Measurements from ENCODE around the gene DOCK4.

Gene DOCK4

DNA sequence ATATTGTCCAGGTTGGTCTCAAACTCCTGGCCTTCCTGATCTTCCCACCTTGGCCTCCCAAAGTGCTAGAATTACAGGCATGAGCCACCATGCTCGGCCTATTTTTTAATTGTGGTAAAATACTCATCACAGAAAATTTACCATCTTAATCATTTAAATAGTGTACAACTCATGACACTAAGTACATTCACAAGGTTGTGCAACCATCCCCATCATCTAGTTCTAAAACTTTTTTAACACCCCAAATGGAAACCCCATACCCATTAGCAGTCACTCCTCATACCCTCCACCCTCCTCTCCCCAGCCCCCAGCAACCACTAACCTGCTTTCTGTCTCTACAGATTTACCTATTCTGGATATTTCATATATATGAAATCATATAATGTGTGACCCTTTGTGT is 90.3 kb downstream of the DOCK4 start:
- CTCF ChIA-PET, result no interaction called here
- TF ChIP-seq, protein P1, sequence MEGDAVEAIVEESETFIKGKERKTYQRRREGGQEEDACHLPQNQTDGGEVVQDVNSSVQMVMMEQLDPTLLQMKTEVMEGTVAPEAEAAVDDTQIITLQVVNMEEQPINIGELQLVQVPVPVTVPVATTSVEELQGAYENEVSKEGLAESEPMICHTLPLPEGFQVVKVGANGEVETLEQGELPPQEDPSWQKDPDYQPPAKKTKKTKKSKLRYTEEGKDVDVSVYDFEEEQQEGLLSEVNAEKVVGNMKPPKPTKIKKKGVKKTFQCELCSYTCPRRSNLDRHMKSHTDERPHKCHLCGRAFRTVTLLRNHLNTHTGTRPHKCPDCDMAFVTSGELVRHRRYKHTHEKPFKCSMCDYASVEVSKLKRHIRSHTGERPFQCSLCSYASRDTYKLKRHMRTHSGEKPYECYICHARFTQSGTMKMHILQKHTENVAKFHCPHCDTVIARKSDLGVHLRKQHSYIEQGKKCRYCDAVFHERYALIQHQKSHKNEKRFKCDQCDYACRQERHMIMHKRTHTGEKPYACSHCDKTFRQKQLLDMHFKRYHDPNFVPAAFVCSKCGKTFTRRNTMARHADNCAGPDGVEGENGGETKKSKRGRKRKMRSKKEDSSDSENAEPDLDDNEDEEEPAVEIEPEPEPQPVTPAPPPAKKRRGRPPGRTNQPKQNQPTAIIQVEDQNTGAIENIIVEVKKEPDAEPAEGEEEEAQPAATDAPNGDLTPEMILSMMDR (IDR thresholded peaks at IDR 0.05; ENCODE audit: control extremely low read depth, extremely low read depth, low read depth, missing control alignments), result no peak
- no peak for DNase-seq (ENCODE audit: extremely low spot score)
- POLR2A ChIA-PET, result no interaction called here

DNA sequence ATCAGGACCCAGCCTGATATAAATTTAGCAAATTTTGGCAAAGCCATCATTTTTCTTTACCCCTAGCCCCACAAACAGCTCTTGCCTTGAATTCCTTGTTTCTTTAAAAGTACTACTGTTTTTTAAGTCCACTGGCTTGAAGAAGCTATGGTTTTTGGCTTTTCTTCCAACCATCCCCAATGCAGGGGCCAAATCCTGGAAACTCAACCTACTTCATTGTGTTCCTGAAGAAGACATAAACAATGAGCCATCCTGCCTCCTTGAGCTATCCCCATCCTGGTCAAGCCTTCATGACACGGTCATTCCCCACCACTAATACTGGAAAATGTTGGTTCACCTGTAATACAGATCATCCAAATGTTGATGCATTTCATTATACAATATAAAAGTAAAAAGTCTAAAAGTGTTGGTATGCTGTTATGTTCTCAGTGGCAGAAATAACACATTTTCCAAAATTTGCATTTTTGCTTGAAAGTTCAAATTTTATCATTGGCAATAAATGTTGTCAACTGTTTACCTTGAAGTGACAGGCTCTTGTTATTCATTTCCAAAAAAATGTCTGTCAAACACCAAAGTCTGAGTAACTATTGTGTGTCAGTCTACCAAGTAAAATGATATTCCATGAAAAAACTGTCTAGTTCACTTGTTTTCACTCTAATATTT is 92.2 kb downstream of the DOCK4 start:
- no peak for DNase-seq (ENCODE audit: extremely low spot score)
- ChIA-PET CTCF (interaction anchor here (1.9 kb wide), 1 partner anchor 14 kb away, joined by 7 read pairs; no protein-coding TSS in a partner anchor), POLR2A (no interaction called here)
- TF ChIP-seq, protein P1 (IDR thresholded peaks at IDR 0.05; ENCODE audit: control extremely low read depth, extremely low read depth, low read depth, missing control alignments), result no peak

DNA sequence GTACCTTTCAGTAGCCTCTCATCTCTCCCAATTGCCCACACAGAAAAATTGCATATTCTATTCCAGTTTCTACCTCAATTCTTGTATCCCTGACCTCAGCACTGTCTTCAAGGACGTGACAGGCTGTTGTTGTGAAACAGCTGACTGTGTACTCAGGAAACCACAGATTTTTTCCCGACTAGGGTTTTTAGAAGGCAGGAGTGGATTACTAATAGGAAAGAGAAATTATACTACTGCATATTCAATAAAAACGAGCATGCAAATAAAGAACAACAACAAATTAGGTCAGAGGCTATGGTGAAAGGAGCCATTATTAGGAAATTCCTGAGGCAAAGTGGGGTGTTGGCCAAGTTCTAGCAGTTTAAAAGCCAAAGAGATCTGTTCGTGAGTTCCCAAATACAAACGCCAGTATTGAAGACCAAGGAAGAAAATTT is 93.4 kb downstream of the DOCK4 start:
- CTCF ChIA-PET, result interaction anchor here (1.9 kb wide), 1 partner anchor 13 kb away, joined by 7 read pairs; no protein-coding TSS in a partner anchor
- TF ChIP-seq, protein P1 (IDR thresholded peaks at IDR 0.05; ENCODE audit: control extremely low read depth, extremely low read depth, low read depth, missing control alignments), result no peak
- POLR2A ChIA-PET, result no interaction called here
- DNase-seq (ENCODE audit: extremely low spot score), result no peak

DNA sequence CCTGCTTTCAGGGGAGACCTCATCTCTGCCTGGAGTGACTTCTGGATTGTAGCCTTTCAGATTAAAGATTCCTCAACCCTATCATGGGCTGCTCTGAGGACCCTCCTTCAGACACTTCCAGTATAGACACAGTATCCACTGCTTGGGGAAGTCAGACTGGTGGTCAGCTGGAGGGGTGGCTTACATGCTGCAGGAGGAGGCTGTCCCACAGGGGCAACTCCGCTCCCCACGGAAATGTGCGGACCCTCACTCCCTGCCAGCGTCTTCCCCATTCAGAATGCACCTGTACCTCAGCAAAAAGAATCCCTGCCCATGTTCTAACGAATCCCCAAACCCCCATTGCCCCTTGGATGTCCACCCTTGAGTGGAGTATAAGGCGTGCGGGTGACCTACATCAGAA is 95.5 kb downstream of the DOCK4 start:
- DNase-seq (ENCODE audit: extremely low spot score), result no peak
- TF ChIP-seq, protein P1 (IDR thresholded peaks at IDR 0.05; ENCODE audit: control extremely low read depth, extremely low read depth, low read depth, missing control alignments), result no peak
- ChIA-PET POLR2A (no interaction called here), CTCF (interaction anchor here (1.4 kb wide), 1 partner anchor 10 kb away, joined by 3 read pairs; no protein-coding TSS in a partner anchor)

DNA sequence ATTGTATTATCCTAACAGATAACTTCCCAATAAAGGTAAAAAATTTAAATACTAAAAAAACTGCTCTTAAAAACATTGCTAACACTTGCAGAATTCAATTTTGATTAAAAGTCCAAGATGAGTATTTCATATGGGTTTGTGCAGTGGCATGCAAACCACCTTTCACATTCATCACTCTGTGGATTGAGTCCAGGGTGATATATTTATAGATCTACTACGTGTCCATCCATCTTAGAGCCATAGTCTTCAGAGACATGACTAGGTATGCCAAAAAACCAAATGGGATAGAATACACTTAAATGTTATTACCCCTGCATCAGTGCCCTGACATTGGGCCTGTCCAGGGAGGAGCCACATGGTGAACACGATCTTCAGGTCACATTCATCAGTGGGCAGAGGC is 96.0 kb downstream of the DOCK4 start:
- TF ChIP-seq, protein P1 (IDR thresholded peaks at IDR 0.05; ENCODE audit: control extremely low read depth, extremely low read depth, low read depth, missing control alignments), result no peak
- POLR2A ChIA-PET, result no interaction called here
- DNase-seq (ENCODE audit: extremely low spot score), result no peak
- CTCF ChIA-PET, result no interaction called here

DNA sequence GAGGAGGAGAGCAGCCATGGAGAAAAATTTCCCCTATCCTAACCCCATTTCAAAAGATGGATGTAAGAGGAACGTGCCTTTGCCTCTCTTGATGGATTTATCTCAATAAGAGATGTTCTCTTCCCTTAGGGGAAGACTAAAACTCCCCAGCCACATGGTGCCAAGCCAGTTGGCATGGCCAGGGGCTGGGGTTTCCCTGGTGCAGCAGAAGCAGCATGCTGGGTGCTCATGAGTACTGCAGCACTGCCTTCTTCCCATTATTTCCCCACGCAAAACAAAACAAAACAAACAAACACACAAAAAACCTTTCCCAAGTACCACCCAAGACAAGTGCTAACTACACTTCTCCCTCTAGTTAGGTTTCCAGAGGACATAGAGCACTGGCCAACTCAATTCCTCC is 97.2 kb downstream of the DOCK4 start:
- TF ChIP-seq, protein P1 (IDR thresholded peaks at IDR 0.05; ENCODE audit: control extremely low read depth, extremely low read depth, low read depth, missing control alignments), result no peak
- CTCF ChIA-PET, result no interaction called here
- POLR2A ChIA-PET, result no interaction called here
- no peak for DNase-seq (ENCODE audit: extremely low spot score)

Measured in GM10248 (cell line).